CD14-positive monocyte (primary cell): ENCODE data around the gene KDM4C. TPM values are rescaled to one million over a fixed set of nuclear protein-coding genes. Genes with fewer than 3 reads are reported as not detected.

ENCODE experiments used
- DNase-seq, 3 donors: peaks; one replicate each; pipeline ENCODE4 v3.0.0-alpha.2; 2011 to 2022
- H2AFZ ChIP-seq: 2 replicates; pipeline ENCODE4 v1.6.0; 2012; ENCODE audit warnings: mild to moderate bottlenecking, low read depth, low read length, inconsistent platforms; ENCODE audit not compliant: insufficient read depth, poor library complexity, severe bottlenecking
- H3K27ac ChIP-seq, 2 donors: 1 replicate in 1 of 2; 2 replicates in 1 of 2; pipeline ENCODE4 v1.5.1; 2012 to 2013; ENCODE audit warnings: low read length in 2 of 2, control low read depth in 1 of 2, inconsistent platforms in 1 of 2, low read depth in 1 of 2, mild to moderate bottlenecking in 1 of 2
- H3K27me3 ChIP-seq, 2 donors: one replicate each; pipeline versions ENCODE4 v1.6.0 to v1.6.1; 2011 to 2013; ENCODE audit warnings: low read length in 2 of 2; ENCODE audit not compliant: control insufficient read depth in 2 of 2, insufficient read depth in 2 of 2
- H3K36me3 ChIP-seq, 2 donors: replicated peaks in 1 of 2; 1 replicate in 1 of 2; 2 replicates in 1 of 2; pipeline versions ENCODE4 v1.5.1 to v1.6.1; 2012 to 2013; ENCODE audit warnings: low read length in 2 of 2, control low read depth in 1 of 2, inconsistent platforms in 1 of 2, mild to moderate bottlenecking in 1 of 2; ENCODE audit not compliant: insufficient read depth in 2 of 2, control insufficient read depth in 1 of 2
- H3K4me1 ChIP-seq, 2 donors: 1 replicate in 1 of 2; 2 replicates in 1 of 2; pipeline versions ENCODE4 v1.5.1 to v1.6.1; 2012 to 2013; ENCODE audit warnings: low read length in 2 of 2, control low read depth in 1 of 2, inconsistent platforms in 1 of 2, mild to moderate bottlenecking in 1 of 2, moderate library complexity in 1 of 2; ENCODE audit not compliant: insufficient read depth in 2 of 2, control insufficient read depth in 1 of 2
- H3K4me2 ChIP-seq: replicated peaks from 2 replicates; pipeline ENCODE3; 2012; ENCODE audit warnings: low read length, moderate library complexity, mild to moderate bottlenecking; ENCODE audit not compliant: poor library complexity, severe bottlenecking; ENCODE audit errors: extremely low read depth
- H3K4me3 ChIP-seq, 3 experiments: fragments of 200-600 bp in 1 of 3; sonication (generic) in 1 of 3; replicated peaks in 1 of 3; 1 replicate in 2 of 3; 2 replicates in 1 of 3; pipeline ENCODE4 v1.5.1; 2011 to 2013; ENCODE audit warnings: low read length in 3 of 3, mild to moderate bottlenecking in 3 of 3, control low read depth in 2 of 3, low read depth in 2 of 3, inconsistent platforms in 1 of 3, moderate library complexity in 1 of 3
- H3K79me2 ChIP-seq: 2 replicates; pipeline ENCODE4 v1.6.0; 2012; ENCODE audit warnings: mild to moderate bottlenecking, control low read depth, inconsistent platforms, low read length, moderate library complexity; ENCODE audit not compliant: insufficient read depth
- H3K9ac ChIP-seq: 2 replicates; pipeline ENCODE4 v1.6.0; 2017; ENCODE audit warnings: low read length, mild to moderate bottlenecking; ENCODE audit not compliant: insufficient read depth, poor library complexity, severe bottlenecking
- H3K9me3 ChIP-seq, 2 donors: replicated peaks in 1 of 2; 1 replicate in 1 of 2; 2 replicates in 1 of 2; pipeline versions ENCODE4 v1.5.1 to v1.6.1; 2012 to 2013; ENCODE audit warnings: low read length in 2 of 2, control low read depth in 1 of 2; ENCODE audit not compliant: control insufficient read depth in 1 of 2, insufficient read depth in 1 of 2
- H4K20me1 ChIP-seq: 2 replicates; pipeline ENCODE4 v1.6.0; 2012; ENCODE audit warnings: mild to moderate bottlenecking, low read length, control low read depth, moderate library complexity; ENCODE audit not compliant: insufficient read depth
- H3K27ac Mint-ChIP-seq, 7 donors: one replicate each; pipeline ENCODE4 v1.8.0; 2020; ENCODE audit warnings: mild to moderate bottlenecking in 7 of 7, mixed read lengths in 7 of 7, moderate library complexity in 6 of 7, inconsistent platforms in 2 of 7
- H3K27me3 Mint-ChIP-seq, 3 donors: one replicate each; pipeline ENCODE4 v1.8.0; 2021 to 2022; ENCODE audit warnings: low read depth in 3 of 3, mild to moderate bottlenecking in 3 of 3, mixed read lengths in 3 of 3, moderate library complexity in 3 of 3, inconsistent platforms in 1 of 3
- H3K36me3 Mint-ChIP-seq, 2 donors: one replicate each; pipeline ENCODE4 v1.8.0; 2020; ENCODE audit warnings: mixed read lengths in 2 of 2, inconsistent platforms in 1 of 2, mild to moderate bottlenecking in 1 of 2
- H3K4me1 Mint-ChIP-seq: one replicate; pipeline ENCODE4 v1.8.0; 2020; ENCODE audit warnings: mild to moderate bottlenecking, mixed read lengths
- H3K4me3 Mint-ChIP-seq, 2 donors: one replicate each; pipeline ENCODE4 v1.8.0; 2020; ENCODE audit warnings: mild to moderate bottlenecking in 2 of 2, mixed read lengths in 2 of 2, moderate library complexity in 1 of 2
- H3K9me3 Mint-ChIP-seq, 7 donors: one replicate each; pipeline ENCODE4 v1.8.0; 2020 to 2022; ENCODE audit warnings: mixed read lengths in 7 of 7, mild to moderate bottlenecking in 6 of 7, moderate library complexity in 6 of 7, inconsistent platforms in 2 of 7
- WGBS: methylation state at CpG from one replicate; pipeline ENCODE4 v1.1.5; 2013; ENCODE audit warnings: missing lambda C conversion rate; ENCODE audit not compliant: insufficient coverage; 5-methylcytosine and 5-hydroxymethylcytosine counted together
- intact Hi-C, 2 donors: fragments of 100-400 bp; cut with micrococcal nuclease; formaldehyde crosslinking; loops; one replicate each; pipeline versions ENCODE4 v1.15.0 to v1.15.1; 2023
- polyA plus RNA-seq, 3 donors: library from polyadenylated mRNA; depleted of rRNA in 1 of 3; unstranded in 2 of 3; stranded (reverse) in 1 of 3; fragments of 300-500 nt in 2 of 3; fragments of >200 nt in 1 of 3; fragmentation: Illumina TruSeq in 2 of 3; gene quantifications; 1 replicate in 2 of 3; 2 replicates in 1 of 3; pipeline ENCODE4 v1.2.3, GENCODE V29; 2012 to 2021
- TF ChIP-seq, protein P1 (sequence below): fragments of 200-600 bp; IDR thresholded peaks from one replicate; pipeline ENCODE4 v1.8.0; 2022; ENCODE audit warnings: antibody characterized with exemption, mild to moderate bottlenecking

KDM4C gene
- polyA plus RNA-seq, 3 donors: 15.2 to 36.2 (median 17.1) TPM

DNA sequence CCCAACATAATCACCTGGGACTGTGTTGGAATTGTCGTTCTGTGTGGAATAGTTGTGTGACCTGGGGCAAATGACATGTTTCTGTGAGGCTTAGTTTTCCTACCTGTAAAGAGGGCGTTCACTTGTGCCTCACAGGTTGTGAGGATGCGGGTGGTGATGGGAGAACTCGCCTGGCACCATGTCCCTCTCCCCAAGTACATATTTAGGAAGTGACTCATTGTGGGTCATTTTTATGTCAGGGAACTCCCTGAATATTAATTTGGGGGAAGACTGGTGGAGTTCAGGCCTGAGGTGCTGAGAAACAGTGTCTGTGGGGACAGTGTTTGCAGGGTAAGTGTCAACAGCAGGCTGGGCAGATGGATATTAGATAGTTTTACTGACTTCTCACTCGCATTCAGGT lies 144.7 kb downstream of the KDM4C start:
- Mint-ChIP-seq H3K4me3 (no peak overlapping the region), H3K27ac (peak overlapping the region in 6 of 7 donors; percentile 4 to 52 (median 41)), H3K4me1 (peaks cover 9% of the 10 kb centered on the region), H3K9me3 (no peaks in the 10 kb centered on the region), H3K36me3 (peaks cover 38 to 45% of the 10 kb centered on the region in 2 donors), H3K27me3 (no peaks in the 10 kb centered on the region)
- Histone ChIP-seq H2AFZ (no peak overlapping the region), H3K9ac (no peak overlapping the region), H3K27me3 (no peaks in the 10 kb centered on the region), H3K36me3 (peaks cover 6 to 37% of the 10 kb centered on the region in 2 donors), H3K4me3 (no peak overlapping the region), H4K20me1 (peaks cover 34% of the 10 kb centered on the region), H3K79me2 (no peaks in the 10 kb centered on the region), H3K27ac (peak overlapping the region in 1 of 2 donors; percentile 47), H3K4me1 (peaks cover 0 to 7% of the 10 kb centered on the region in 2 donors), H3K9me3 (no peaks in the 10 kb centered on the region), H3K4me2 (no peak overlapping the region)
- 100% methylated on average over 2 of the region's 5 CpGs for WGBS
- peak in 2 of 3 donors; percentile 15 to 60 for DNase-seq
- TF ChIP-seq, protein P1, sequence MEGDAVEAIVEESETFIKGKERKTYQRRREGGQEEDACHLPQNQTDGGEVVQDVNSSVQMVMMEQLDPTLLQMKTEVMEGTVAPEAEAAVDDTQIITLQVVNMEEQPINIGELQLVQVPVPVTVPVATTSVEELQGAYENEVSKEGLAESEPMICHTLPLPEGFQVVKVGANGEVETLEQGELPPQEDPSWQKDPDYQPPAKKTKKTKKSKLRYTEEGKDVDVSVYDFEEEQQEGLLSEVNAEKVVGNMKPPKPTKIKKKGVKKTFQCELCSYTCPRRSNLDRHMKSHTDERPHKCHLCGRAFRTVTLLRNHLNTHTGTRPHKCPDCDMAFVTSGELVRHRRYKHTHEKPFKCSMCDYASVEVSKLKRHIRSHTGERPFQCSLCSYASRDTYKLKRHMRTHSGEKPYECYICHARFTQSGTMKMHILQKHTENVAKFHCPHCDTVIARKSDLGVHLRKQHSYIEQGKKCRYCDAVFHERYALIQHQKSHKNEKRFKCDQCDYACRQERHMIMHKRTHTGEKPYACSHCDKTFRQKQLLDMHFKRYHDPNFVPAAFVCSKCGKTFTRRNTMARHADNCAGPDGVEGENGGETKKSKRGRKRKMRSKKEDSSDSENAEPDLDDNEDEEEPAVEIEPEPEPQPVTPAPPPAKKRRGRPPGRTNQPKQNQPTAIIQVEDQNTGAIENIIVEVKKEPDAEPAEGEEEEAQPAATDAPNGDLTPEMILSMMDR: no peak
- intact Hi-C loops: no loop called here

DNA sequence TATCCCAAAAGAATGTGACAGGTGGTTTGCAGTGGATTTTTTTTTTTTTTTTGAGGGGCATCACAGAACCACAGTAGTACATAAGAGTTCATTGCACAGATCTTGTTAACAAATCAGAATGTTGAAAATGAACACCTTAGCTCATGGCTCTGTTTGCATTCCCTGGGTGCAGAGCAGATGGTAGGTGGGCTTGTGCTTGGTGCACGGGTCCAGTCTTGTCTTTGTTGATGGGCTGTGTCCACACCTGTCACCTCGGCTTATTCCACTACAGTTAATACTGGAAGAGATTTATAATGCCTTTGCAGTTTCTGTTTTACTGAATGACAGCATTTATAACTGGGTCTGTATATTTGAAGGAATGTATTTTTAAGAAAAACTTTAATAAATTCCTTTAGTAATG lies 146.6 kb downstream of the KDM4C start:
- peaks cover 48% of the 10 kb centered on the region for H4K20me1 ChIP-seq
- no peak overlapping the region for H3K27ac ChIP-seq
- Mint-ChIP-seq H3K4me3 (no peak overlapping the region), H3K27ac (no peak overlapping the region), H3K4me1 (peaks cover 9% of the 10 kb centered on the region), H3K9me3 (no peaks in the 10 kb centered on the region), H3K27me3 (no peaks in the 10 kb centered on the region), H3K36me3 (peaks cover 30 to 34% of the 10 kb centered on the region in 2 donors)
- no peaks in the 10 kb centered on the region for H3K27me3 ChIP-seq
- H3K9me3 ChIP-seq: no peaks in the 10 kb centered on the region
- H3K9ac ChIP-seq: no peak overlapping the region
- no peak overlapping the region for H3K4me3 ChIP-seq
- no peaks in the 10 kb centered on the region for H3K79me2 ChIP-seq
- peaks cover 0 to 7% of the 10 kb centered on the region in 2 donors for H3K4me1 ChIP-seq
- 100% methylated on average over 1 of the region's 2 CpGs for whole genome bisulfite sequencing
- no peak for DNase-seq
- no peak overlapping the region for H3K4me2 ChIP-seq
- peaks cover 2 to 23% of the 10 kb centered on the region in 2 donors for H3K36me3 ChIP-seq
- TF ChIP-seq, protein P1: no peak
- no peak overlapping the region for H2AFZ ChIP-seq
- intact Hi-C loops: no loop called here
